Trophoblast cell (in vitro differentiated cells and primary cell): ENCODE results near the gene PDE11A.

Source experiments
- DNase-seq, 2 donors: peaks; one replicate each; pipeline ENCODE4 v3.0.0-alpha.2; 2016
- H2AFZ ChIP-seq: 2 replicates; pipeline ENCODE4 v1.6.1; 2013; ENCODE audit warnings: low read length, moderate library complexity, mild to moderate bottlenecking; ENCODE audit not compliant: insufficient read depth, poor library complexity
- H2AK5ac ChIP-seq: 2 replicates; pipeline ENCODE4 v1.6.1; 2013; ENCODE audit warnings: mild to moderate bottlenecking, low read length
- H2BK120ac ChIP-seq: 2 replicates; pipeline ENCODE4 v1.6.1; 2013; ENCODE audit warnings: low read length, mild to moderate bottlenecking, moderate library complexity; ENCODE audit not compliant: insufficient read depth, poor library complexity
- H2BK12ac ChIP-seq: 2 replicates; pipeline ENCODE4 v1.6.1; 2013; ENCODE audit warnings: mild to moderate bottlenecking, low read length, moderate library complexity
- H2BK5ac ChIP-seq: 2 replicates; pipeline ENCODE4 v1.6.1; 2013; ENCODE audit warnings: low read length, low read depth, moderate library complexity, mild to moderate bottlenecking; ENCODE audit not compliant: poor library complexity
- H3K14ac ChIP-seq: 2 replicates; pipeline ENCODE4 v1.6.1; 2013; ENCODE audit warnings: mild to moderate bottlenecking, low read length
- H3K18ac ChIP-seq: 2 replicates; pipeline ENCODE4 v1.6.1; 2013; ENCODE audit warnings: mild to moderate bottlenecking, low read length
- H3K23ac ChIP-seq: 2 replicates; pipeline ENCODE4 v1.6.1; 2013; ENCODE audit warnings: low read length
- H3K27ac ChIP-seq: 2 replicates; pipeline ENCODE4 v1.5.1; 2013; ENCODE audit warnings: low read depth, mild to moderate bottlenecking, inconsistent platforms, low read length, moderate library complexity
- H3K27me3 ChIP-seq: 2 replicates; pipeline ENCODE4 v1.6.1; 2013; ENCODE audit warnings: inconsistent platforms, mild to moderate bottlenecking, low read length, moderate library complexity; ENCODE audit not compliant: insufficient read depth
- H3K36me3 ChIP-seq, 2 experiments: 1 replicate in 1 of 2; 2 replicates in 1 of 2; pipeline ENCODE4 v1.6.1; 2013; ENCODE audit warnings: low read length in 2 of 2, mild to moderate bottlenecking in 2 of 2, moderate library complexity in 1 of 2; ENCODE audit not compliant: insufficient read depth in 2 of 2, control insufficient read depth in 1 of 2
- H3K4ac ChIP-seq: 2 replicates; pipeline ENCODE4 v1.6.1; 2013; ENCODE audit warnings: low read depth, mild to moderate bottlenecking, low read length, moderate library complexity
- H3K4me1 ChIP-seq, 2 experiments: 1 replicate in 1 of 2; 2 replicates in 1 of 2; pipeline ENCODE4 v1.6.1; 2013; ENCODE audit warnings: low read length in 2 of 2, mild to moderate bottlenecking in 2 of 2, moderate library complexity in 1 of 2; ENCODE audit not compliant: insufficient read depth in 2 of 2, control insufficient read depth in 1 of 2
- H3K4me2 ChIP-seq: 2 replicates; pipeline ENCODE4 v1.6.1; 2013; ENCODE audit warnings: inconsistent platforms, mild to moderate bottlenecking, low read length, moderate library complexity
- H3K4me3 ChIP-seq: 2 replicates; pipeline ENCODE4 v1.5.1; 2013; ENCODE audit warnings: mild to moderate bottlenecking, low read depth, low read length, inconsistent platforms
- H3K79me1 ChIP-seq: one replicate; pipeline ENCODE4 v1.6.1; 2013; ENCODE audit warnings: low read length
- H3K79me2 ChIP-seq: 2 replicates; pipeline ENCODE4 v1.6.1; 2013; ENCODE audit warnings: low read length, mild to moderate bottlenecking; ENCODE audit not compliant: control insufficient read depth, insufficient read depth, poor library complexity
- H3K9ac ChIP-seq: 2 replicates; pipeline ENCODE4 v1.6.1; 2013; ENCODE audit warnings: mild to moderate bottlenecking, low read length
- H3K9me3 ChIP-seq: 2 replicates; pipeline ENCODE4 v1.6.1; 2013; ENCODE audit warnings: low read depth, mild to moderate bottlenecking, control low read depth, inconsistent platforms, low read length; ENCODE audit not compliant: insufficient read depth
- H4K12ac ChIP-seq: 2 replicates; pipeline ENCODE4 v1.6.1; 2013; ENCODE audit warnings: low read depth, mild to moderate bottlenecking, low read length, moderate library complexity
- H4K8ac ChIP-seq: 2 replicates; pipeline ENCODE4 v1.6.1; 2013; ENCODE audit warnings: low read depth, mild to moderate bottlenecking, low read length, moderate library complexity
- H4K91ac ChIP-seq: one replicate; pipeline ENCODE4 v1.6.1; 2013; ENCODE audit warnings: low read depth, mild to moderate bottlenecking, low read length, moderate library complexity
- WGBS: extraction: QIAGEN DNeasy Blood & Tissue Kit; methylation state at CpG from one replicate; pipeline ENCODE4 v1.1.7; 2013; ENCODE audit warnings: missing lambda C conversion rate; ENCODE audit not compliant: insufficient read length, insufficient coverage; ENCODE audit errors: extremely low coverage; 5-methylcytosine and 5-hydroxymethylcytosine counted together

PDE11A gene

GRCh38 chr2:177818412-177818811 lies 254.2 kb downstream of the PDE11A start:
- no peak overlapping the region for H2AFZ ChIP-seq
- H3K14ac ChIP-seq = no peak overlapping the region
- no peaks in the 10 kb centered on the region for H3K27me3 ChIP-seq
- H3K4me2 ChIP-seq = no peak overlapping the region
- no peak for DNase-seq
- H3K36me3 ChIP-seq = no peaks in the 10 kb centered on the region
- H2BK12ac ChIP-seq = no peak overlapping the region
- H3K27ac ChIP-seq = no peak overlapping the region
- no peak overlapping the region for H2BK120ac ChIP-seq
- no peak overlapping the region for H3K9ac ChIP-seq
- no peaks in the 10 kb centered on the region for H3K79me1 ChIP-seq
- H3K79me2 ChIP-seq = no peaks in the 10 kb centered on the region
- H2BK5ac ChIP-seq = no peak overlapping the region
- WGBS = no CpG with 5 or more reads among the region's 1 CpG
- H4K8ac ChIP-seq = no peak overlapping the region
- H3K9me3 ChIP-seq = no peaks in the 10 kb centered on the region
- no peak overlapping the region for H3K23ac ChIP-seq
- H3K4ac ChIP-seq = no peak overlapping the region
- no peaks in the 10 kb centered on the region for H3K4me1 ChIP-seq
- H2AK5ac ChIP-seq = no peak overlapping the region
- no peak overlapping the region for H4K91ac ChIP-seq
- no peak overlapping the region for H4K12ac ChIP-seq
- no peak overlapping the region for H3K4me3 ChIP-seq
- no peak overlapping the region for H3K18ac ChIP-seq

GRCh38 chr2:177817300-177817699 lies 255.3 kb downstream of the PDE11A start:
- no peaks in the 10 kb centered on the region for H3K27me3 ChIP-seq
- no peak overlapping the region for H2BK5ac ChIP-seq
- H3K4me2 ChIP-seq = no peak overlapping the region
- H3K36me3 ChIP-seq = no peaks in the 10 kb centered on the region
- H4K8ac ChIP-seq = no peak overlapping the region
- no peak overlapping the region for H3K4me3 ChIP-seq
- no peak overlapping the region for H3K23ac ChIP-seq
- H2AK5ac ChIP-seq = no peak overlapping the region
- no peak overlapping the region for H3K14ac ChIP-seq
- H3K27ac ChIP-seq = no peak overlapping the region
- H2AFZ ChIP-seq = no peak overlapping the region
- no peak overlapping the region for H3K4ac ChIP-seq
- H4K91ac ChIP-seq = no peak overlapping the region
- H3K79me1 ChIP-seq = no peaks in the 10 kb centered on the region
- no CpG with 5 or more reads among the region's 4 CpGs for WGBS
- no peaks in the 10 kb centered on the region for H3K9me3 ChIP-seq
- no peaks in the 10 kb centered on the region for H3K4me1 ChIP-seq
- no peaks in the 10 kb centered on the region for H3K79me2 ChIP-seq
- no peak overlapping the region for H3K9ac ChIP-seq
- H3K18ac ChIP-seq = no peak overlapping the region
- no peak overlapping the region for H2BK12ac ChIP-seq
- no peak overlapping the region for H4K12ac ChIP-seq
- DNase-seq = no peak
- no peak overlapping the region for H2BK120ac ChIP-seq

GRCh38 chr2:177816766-177817165 lies 255.8 kb downstream of the PDE11A start:
- H3K36me3 ChIP-seq = no peaks in the 10 kb centered on the region
- no peak overlapping the region for H3K4me3 ChIP-seq
- no peak overlapping the region for H3K18ac ChIP-seq
- no peak overlapping the region for H2AFZ ChIP-seq
- H3K9ac ChIP-seq = no peak overlapping the region
- no peak for DNase-seq
- H3K4ac ChIP-seq = no peak overlapping the region
- no peak overlapping the region for H3K14ac ChIP-seq
- no peak overlapping the region for H3K23ac ChIP-seq
- no peaks in the 10 kb centered on the region for H3K9me3 ChIP-seq
- no peak overlapping the region for H4K8ac ChIP-seq
- H3K27me3 ChIP-seq = no peaks in the 10 kb centered on the region
- H3K79me1 ChIP-seq = no peaks in the 10 kb centered on the region
- no peak overlapping the region for H2BK5ac ChIP-seq
- no peak overlapping the region for H3K4me2 ChIP-seq
- H2BK120ac ChIP-seq = no peak overlapping the region
- H3K27ac ChIP-seq = no peak overlapping the region
- H3K4me1 ChIP-seq = no peaks in the 10 kb centered on the region
- H3K79me2 ChIP-seq = no peaks in the 10 kb centered on the region
- no peak overlapping the region for H2AK5ac ChIP-seq
- no peak overlapping the region for H4K12ac ChIP-seq
- H2BK12ac ChIP-seq = no peak overlapping the region
- H4K91ac ChIP-seq = no peak overlapping the region

GRCh38 chr2:177812713-177813396 lies 259.7 kb downstream of the PDE11A start:
- Histone ChIP-seq H4K91ac (no peak overlapping the region), H3K36me3 (no peaks in the 10 kb centered on the region), H3K4me1 (no peaks in the 10 kb centered on the region), H3K9ac (no peak overlapping the region), H3K4me2 (no peak overlapping the region), H2BK12ac (no peak overlapping the region), H3K79me2 (no peaks in the 10 kb centered on the region), H2BK120ac (no peak overlapping the region), H3K14ac (no peak overlapping the region), H3K4me3 (no peak overlapping the region), H2BK5ac (no peak overlapping the region), H2AK5ac (no peak overlapping the region), H4K8ac (no peak overlapping the region), H3K27me3 (no peaks in the 10 kb centered on the region), H3K4ac (no peak overlapping the region), H2AFZ (no peak overlapping the region), H3K27ac (no peak overlapping the region), H3K18ac (no peak overlapping the region), H3K9me3 (no peaks in the 10 kb centered on the region), H3K79me1 (no peaks in the 10 kb centered on the region), H3K23ac (no peak overlapping the region), H4K12ac (no peak overlapping the region)
- WGBS = no CpG with 5 or more reads among the region's 2 CpGs
- no peak for DNase-seq
